GM12865 (cell line): ENCODE data around the gene SORL1.

Source experiments
- DNase-seq: peaks from one replicate; pipeline ENCODE4 v3.0.0; 2010; ENCODE audit warnings: low read depth
- H3K4me3 ChIP-seq: 2 replicates; pipeline ENCODE4 v1.5.1; 2011; ENCODE audit warnings: mild to moderate bottlenecking, low read depth, low read length, control low read depth
- TF ChIP-seq, protein P1 (sequence below): IDR thresholded peaks from 2 replicates; pipeline ENCODE4 v1.5.1; 2011; ENCODE audit warnings: low read length, control low read depth, low read depth, inconsistent platforms; ENCODE audit not compliant: insufficient read depth; ENCODE audit errors: missing control alignments

The SORL1 gene

GRCh38 chr11:121522043-121522941 lies 70.2 kb downstream of the SORL1 start:
- DNase-seq = no peak
- TF ChIP-seq, protein P1, sequence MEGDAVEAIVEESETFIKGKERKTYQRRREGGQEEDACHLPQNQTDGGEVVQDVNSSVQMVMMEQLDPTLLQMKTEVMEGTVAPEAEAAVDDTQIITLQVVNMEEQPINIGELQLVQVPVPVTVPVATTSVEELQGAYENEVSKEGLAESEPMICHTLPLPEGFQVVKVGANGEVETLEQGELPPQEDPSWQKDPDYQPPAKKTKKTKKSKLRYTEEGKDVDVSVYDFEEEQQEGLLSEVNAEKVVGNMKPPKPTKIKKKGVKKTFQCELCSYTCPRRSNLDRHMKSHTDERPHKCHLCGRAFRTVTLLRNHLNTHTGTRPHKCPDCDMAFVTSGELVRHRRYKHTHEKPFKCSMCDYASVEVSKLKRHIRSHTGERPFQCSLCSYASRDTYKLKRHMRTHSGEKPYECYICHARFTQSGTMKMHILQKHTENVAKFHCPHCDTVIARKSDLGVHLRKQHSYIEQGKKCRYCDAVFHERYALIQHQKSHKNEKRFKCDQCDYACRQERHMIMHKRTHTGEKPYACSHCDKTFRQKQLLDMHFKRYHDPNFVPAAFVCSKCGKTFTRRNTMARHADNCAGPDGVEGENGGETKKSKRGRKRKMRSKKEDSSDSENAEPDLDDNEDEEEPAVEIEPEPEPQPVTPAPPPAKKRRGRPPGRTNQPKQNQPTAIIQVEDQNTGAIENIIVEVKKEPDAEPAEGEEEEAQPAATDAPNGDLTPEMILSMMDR = no peak
- no peak overlapping the region for H3K4me3 ChIP-seq

DNA sequence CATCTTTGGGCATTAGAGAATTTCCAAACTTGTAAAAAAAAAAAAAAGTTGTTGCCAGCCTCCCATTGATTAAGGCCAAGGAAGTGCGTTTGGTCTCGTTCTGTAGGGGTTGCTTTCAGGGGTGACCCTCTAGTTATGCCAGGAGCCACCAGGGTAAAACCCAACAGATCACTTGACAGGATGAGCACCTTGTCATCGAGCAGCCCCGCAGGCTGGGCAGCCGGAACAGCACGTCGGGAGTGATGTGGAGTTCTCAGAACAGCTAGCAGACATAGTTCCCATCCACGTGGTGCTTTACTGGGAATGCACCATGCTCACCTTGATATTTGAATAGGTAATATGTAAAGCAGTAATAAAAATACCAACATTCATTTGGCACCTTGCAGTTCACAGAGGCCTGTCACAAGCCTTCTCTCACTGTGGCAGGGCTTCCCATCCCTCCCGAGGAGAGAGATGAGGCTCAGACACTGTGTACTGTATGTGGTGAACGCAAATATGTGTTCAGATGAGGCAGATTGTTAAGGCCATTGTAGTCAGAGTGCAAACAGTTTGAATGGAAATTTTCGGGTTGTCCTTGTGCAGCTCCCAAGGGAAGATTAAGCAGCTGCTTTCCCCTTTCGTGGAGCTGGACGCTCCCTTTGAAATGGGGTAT lies 71.6 kb downstream of the SORL1 start:
- no peak for DNase-seq

GRCh38 chr11:121524233-121524631 lies 72.1 kb downstream of the SORL1 start:
- DNase-seq = no peak
- TF ChIP-seq, protein P1 = no peak
- H3K4me3 ChIP-seq = no peak overlapping the region

More for the DNA sequence above, 71.6 kb downstream of the SORL1 start:
- TF ChIP-seq, protein P1 = no peak
- H3K4me3 ChIP-seq = no peak overlapping the region

GRCh38 chr11:121525376-121525775 lies 73.3 kb downstream of the SORL1 start:
- TF ChIP-seq, protein P1 = no peak
- no peak overlapping the region for H3K4me3 ChIP-seq
- no peak for DNase-seq

GRCh38 chr11:121530257-121530656 lies 78.1 kb downstream of the SORL1 start:
- TF ChIP-seq, protein P1 = no peak
- H3K4me3 ChIP-seq = no peak overlapping the region
- no peak for DNase-seq

DNA sequence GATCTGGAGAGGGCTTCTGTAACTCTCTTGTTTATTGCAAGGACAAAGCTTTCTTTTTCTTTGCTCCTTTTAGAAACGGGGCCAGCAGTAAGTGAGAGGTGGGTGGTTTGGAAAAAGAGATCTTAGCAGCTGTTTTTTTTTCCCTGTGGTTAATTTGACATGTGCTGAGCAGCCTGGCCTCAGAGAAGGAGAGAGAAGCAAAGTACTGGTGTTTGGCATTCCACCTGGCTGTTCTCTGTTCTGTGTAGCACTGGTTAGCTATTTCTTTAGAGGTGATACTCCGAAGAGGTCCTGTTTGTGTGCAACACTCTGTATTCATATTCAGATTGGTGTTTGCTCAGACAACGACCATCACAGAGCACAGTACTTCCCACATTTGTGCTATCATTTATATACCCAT lies 81.5 kb downstream of the SORL1 start:
- H3K4me3 ChIP-seq = no peak overlapping the region
- DNase-seq = no peak
- TF ChIP-seq, protein P1 = no peak
